Measurements from ENCODE around the gene NFE2L1.
"Not testable (repeated sequence)": the region's sequence is repeated elsewhere in the genome, so short reads cannot be mapped to it uniquely, and the experiment has no call there.

NFE2L1 gene

DNA sequence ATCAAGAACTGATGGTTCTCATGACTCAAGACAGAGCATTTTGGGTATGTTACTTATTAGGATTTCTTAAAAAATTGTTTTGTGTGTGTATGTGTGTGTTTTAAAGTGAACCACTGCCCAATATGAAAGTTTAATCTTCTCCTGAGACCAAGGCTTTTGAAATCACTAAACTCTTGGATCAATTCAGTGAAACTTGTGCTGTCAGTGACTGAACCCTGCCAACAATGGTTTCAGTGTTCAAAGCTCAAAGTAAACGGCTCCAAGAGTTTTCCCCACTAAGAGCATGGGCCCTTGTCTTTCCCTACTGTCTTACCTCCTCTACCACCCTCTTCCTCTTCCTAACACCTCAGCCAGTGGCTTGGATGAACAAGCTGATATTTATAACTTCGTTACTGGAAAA, 22.0 kb downstream of the NFE2L1 start:
- no peak for FAIRE-seq

DNA sequence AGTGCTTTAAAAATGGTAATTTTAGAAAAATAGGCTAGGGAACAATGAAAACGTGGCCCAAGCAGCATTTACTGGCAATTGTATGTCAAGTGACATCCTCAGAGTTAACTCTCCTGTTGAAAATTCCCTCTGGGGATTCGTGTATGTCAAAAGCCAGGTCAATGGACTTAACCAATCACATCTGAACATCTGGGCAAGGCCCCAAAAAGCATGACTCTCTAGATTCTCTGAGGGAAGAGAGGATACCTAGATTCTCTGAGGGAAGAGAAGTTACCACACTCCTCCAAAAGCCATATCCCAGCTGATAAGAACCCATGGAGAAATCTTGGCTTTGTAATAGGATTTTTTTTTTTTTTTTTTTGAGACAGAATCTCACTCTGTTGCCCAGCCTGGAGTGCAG, 23.5 kb downstream of the NFE2L1 start:
- no peak for FAIRE-seq

DNA sequence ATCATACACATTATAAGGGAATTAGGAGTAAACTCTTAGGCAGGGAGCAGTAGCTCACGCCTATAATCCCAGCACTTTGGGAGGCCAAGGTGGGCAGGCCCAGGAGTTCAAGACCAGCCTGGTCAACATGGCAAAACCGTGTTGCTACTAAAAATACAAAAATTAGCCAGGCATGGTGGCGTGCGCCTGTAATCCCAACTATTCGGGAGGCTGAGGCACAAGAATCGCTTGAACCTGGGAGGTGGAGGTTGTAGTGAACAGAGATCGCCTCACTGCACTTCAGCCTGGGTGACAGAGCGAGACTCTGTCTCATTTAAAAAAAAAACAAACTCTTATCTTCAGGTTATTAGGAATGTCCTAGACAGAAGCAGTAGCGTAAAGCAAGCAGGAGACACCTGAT, 24.7 kb downstream of the NFE2L1 start:
- FAIRE-seq = not testable (repeated sequence)

DNA sequence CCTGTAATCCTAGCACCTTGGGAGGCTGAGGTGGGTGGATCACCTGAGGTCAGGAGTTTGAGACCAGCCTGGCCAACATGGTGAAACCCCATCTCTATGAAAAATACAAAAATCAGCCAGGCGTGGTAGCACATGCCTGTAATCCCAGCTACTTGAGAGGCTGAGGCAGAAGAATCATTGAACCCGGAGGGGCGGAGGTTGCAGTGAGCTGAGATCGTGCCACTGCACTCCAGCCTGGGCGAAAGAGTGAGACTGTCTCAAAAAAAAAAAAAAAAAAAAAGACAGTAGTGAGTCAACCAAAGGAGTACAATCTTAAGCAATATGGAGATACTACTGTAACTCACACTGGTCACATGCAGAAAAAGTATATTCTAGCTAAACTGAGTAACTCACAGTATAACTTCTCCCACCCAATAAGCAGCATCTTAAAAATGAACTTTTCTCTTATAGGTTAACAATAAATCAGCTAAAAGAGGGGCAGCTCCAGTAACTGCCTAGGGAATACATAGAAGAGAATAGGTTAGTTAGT, 25.5 kb downstream of the NFE2L1 start:
- FAIRE-seq = not testable (repeated sequence)

DNA sequence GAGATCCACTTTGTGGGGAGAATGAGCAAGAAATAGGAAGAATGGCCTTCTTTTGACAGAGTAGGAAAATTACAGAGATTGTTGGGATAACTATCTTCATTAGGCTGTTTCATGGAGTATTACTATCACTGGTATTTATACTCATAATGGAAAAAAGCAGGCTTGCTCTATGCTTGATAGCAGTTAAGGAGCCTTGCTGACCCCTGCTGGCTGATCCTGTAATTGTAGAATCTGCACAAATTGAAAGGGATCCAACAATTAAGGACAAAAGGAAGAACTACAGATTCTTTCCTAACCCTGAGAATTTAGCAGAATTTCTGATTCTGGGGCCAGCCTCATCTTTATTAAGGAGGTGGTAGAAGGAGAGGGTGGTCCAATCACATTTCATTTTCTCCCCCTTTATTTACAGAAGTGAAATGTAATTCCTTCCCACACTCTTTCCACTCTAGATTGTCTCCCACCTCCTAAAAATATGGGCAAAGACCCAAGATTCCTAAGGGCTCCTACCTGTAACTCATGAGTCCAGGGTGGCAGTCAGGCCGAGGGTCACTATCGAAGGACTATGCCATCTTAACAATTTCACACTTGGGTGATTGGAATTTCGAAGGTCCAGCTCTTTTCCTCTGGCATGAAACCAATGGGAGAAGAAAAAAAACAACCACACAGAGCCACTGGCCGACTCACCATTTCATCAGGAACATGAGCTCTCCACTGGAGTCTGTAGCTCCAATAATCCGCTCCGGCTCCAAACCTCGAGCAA, 26.3 kb downstream of the NFE2L1 start:
- FAIRE-seq = no peak

DNA sequence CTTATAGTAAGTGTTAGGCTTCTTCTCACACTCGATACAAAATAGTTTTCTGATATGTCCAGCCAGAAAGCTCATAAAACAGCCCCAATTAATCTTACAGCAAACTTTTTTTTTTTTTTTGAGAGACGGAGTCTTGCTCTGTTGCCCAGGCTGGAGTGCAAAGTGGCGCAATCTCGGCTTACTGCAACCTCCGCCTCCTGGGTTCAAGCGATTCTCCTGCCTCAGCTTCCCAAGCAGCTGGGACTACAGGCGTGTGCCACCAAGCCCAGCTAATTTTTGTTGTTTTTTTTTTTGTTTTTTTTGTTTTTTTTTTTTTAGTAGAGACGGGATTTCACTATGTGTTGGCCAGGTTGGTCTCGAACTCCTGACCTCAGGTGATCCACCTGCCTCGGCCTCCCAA, 29.0 kb downstream of the NFE2L1 start:
- FAIRE-seq = not testable (repeated sequence)

DNA sequence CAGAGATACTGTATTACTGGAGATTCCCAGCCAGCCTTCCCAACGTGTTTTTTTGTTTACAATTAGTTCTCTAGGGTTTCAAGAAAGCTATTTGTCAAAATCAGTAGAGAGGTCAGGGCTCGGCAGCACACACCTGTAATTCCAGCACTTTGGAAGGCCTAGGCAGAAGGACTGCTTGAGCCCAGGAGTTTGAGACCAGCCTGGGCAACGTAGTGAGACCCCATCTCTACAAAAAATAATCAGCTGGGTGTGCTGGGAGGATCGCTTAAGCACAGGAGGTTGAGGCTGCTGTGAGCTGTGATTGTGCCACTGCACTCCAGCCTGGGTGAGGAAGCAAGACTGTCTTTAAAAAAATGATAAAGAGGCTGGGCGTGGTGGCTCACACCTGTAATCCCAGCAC, 33.7 kb downstream of the NFE2L1 start:
- FAIRE-seq = no peak

DNA sequence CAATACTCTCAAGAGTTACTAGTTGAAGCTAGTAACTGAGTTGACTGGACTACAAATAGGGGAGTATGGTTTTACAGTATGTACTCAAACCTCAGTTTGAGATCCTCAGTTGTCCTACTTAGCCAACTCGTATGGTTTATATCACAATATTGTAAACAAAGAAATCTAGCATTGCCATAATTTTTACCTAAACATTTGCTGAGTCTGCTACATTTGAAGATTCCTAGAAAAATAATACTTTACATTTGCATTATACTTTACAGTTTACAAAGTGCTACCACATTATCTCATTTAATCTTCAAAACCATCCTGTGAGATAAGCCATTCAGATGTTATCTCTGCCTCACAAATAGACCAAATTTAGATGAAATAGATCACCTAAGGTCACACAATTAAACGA, 36.8 kb downstream of the NFE2L1 start:
- FAIRE-seq = no peak

DNA sequence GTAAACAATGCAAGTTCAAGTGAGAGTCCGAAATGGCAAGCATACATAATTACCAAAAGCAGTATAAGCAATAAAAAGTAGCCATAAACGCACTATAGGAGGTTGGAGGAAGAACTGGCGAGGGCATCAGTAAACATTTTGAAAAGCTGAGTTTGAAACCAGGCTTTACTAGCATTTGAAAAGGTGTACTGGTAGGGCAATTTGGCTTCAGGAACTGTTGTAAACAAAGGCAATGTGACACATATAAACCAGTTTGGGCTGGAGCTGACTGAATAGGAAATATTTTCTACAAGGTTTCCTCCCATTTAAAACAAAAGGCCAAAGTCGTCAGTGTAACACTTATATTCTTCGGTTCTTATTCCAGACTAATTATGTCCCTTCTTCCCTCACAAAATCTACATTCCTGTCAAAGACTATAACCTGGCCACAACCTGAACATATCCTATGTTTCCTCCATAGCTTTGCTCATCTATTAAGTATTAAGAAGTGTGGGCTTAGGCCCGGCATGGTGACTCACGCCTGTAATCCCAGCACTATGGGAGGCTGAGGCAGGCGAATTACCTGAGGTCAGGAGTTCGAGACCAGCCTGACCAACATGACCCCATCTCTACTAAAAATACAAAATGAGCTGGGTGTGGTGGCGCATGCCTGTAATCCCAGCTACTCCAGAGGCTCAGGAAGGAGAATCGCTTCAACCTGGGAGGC, 45.3 kb downstream of the NFE2L1 start:
- FAIRE-seq = no peak

DNA sequence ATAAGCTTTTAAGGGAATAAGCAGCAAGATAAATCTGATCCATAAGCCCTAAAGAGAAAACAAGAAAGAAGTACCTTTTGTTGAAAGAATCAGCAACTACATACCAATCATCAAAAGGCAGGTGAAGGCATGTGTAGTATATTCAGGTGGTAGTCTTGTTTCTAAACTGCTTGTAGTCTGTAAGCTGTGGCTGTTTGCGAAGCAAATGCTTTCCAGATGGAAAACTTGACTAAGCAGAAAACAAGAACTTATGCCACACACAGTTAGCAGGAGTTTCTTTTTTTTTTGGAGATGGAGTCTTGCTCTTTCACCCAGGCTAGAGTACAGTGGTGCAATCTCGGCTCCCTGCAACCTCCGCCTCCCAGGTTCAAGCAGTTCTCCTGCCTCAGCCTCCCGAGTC, 47.5 kb downstream of the NFE2L1 start:
- no peak for FAIRE-seq

DNA sequence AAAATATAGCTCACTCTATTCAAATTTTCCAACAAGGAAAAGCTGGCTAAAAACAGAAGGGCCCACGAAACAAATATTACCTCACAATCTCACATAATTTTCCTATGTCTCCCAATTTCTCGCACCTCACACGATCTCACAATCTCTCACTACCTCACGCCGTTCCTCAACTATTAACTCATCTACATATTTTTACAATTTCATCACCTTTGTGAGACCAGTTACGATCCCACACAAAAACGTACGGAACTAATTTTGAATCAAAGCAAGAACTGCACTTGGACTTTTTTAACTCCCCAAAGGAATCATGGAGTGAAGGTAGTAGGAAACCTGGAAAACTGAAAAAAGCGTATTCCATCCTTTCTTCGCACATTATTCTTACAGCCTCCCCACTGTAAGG, 52.0 kb downstream of the NFE2L1 start:
- no peak for FAIRE-seq

DNA sequence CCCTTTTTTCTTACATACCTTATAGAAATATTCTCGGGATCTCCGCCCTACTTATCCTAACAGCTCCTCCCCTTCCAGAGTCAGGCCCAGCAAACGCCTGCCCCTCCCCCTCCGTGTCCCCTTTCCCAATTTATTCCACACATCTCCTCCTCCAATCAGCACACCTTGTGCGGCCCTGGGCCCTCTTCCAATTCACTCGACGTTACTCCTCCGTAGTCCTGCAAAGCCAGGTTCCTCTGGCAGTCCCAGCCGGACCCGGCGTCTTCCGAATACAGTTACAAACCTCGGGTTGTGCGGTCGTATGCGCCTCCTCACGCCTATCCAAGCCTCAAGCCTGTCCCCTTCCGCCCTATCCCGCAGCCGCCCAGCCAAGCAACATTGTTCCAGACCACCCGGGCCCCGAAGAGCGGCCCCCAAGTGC, 52.4 kb downstream of the NFE2L1 start:
- no peak for FAIRE-seq

DNA sequence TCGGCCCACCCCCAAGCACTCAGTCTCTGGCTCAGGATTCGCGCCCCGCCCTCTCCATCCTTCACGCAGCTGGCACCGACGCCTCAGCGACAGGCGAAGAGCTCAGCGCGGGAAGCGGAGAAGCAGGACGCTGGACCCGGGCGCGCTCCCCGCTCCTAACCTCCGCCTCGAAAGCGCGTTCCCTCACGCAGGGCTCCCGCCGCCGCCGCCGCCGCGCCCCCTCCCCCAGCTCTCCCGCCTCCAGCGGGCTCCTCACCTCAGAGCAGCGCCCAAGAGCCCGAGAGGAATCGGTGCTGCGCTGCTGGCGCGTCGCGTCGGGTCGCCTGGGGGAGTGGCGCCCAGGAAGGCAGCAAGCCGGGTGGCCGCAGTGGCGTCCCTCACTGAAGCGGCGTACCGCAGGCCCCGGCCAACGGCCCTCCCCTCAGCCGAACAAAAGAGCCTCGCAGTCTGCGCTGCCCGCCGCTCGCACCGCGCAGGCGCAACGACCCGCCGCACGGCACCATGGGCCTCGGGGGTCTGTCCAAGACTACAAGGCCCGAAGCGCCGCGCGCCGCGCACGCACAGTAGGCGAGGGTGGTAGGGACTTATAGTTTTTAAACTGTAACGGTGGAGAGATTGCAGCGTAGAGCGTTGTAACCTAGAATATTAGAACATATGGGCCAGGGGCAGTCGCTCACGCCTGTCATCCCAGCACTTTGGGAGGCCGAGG, 53.0 kb downstream of the NFE2L1 start, which contains the start of gene CBX1:
Gene CBX1, minus strand, starts transcription at position 467 of the 709 bp plus-strand sequence. CDS start 24,474 bp downstream, outside the sequence.
- no peak for FAIRE-seq

DNA sequence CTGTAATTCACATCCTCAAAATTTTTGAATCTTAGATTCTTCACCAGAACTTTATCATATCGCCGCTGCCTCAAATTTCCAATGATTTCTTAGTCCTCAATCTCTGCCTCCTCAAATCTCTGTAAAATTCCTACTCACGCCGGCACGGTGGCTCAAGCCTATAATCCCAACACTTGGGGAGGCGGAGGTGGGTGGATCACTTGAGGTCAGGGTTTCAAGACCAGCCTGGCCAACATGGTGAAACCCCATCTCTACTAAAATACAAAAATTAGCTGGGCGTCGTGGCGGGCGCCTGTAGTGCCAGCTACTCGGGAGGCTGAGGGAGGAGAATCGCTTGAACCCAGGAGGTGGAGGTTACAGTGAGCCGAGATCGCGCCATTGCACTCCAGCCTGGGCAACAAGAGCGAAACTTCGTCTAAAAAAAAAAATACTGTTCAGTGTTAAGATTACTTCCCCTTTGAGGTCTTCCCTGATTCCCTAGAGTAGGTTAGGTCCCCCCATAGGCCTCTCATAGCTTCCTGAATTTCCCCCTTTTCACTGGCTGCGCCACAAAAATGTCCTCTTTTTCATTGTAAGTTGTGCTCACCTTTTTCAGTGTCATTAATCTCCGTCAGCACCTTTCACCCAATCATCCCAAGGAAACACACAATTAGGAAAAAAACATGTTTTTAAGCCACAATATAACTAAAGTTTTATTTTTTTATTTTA, 54.0 kb downstream of the NFE2L1 start:
- FAIRE-seq = no peak

DNA sequence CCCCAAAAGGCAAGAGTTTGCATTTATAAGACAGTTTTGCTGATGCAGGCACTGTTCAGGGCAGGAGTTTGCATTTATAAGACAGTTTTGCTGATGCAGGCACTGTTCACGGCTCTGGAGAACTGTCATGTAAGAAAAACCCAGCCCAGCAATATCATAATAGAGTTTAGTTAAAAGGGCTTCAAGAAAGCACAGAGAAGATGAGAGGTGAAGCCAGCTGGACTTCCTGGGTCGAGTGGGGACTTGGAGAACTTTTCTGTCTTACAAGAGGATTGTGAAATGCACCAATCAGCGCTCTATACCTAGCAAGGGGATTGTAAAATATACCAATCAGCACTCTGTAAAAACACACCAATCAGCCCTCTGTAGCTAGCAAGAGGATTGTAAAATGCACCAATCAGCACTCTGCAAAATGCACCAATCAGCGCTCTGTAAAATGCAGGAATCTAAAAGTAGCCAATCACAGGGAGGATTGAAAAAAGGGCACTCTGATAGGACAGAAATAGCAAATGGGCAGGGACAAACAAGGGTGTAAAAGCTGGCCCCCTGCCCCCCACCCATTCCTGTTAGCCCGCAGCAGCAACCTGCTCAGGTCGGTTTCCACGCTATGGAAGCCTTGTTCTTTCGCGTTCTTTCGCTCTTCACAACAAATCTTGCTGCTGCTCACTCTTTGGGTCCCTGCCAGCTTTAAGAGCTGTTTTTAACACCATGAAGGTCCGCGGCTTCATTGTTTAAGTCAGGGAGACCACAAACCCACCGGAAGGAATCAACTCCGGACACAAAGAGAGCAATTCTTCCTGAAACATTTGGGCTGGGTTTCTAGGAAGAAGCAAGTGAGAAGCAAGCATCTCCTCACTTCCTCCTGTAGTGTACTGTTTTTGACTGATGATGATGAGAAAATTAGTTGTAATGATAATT, 54.9 kb downstream of the NFE2L1 start:
- no peak for FAIRE-seq

DNA sequence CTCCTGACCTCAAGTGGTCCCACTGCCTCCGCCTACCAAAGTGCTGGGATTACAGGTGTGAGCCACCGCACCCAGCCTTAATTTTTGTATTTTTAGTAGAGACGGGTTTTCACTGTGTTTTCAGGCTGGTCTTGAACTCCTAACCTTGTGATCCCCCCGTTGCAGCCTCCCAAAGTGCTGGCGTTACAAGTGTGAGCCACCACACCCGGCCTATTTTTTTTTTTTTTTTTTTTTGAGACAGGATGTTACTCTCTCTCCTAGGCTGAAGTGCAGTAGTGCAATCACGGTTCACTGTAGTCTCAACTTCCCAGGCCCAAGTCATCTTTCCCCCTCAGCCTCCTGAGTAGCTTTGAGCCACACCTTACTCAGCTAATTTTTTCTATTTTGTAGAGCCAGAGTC, 56.3 kb downstream of the NFE2L1 start:
- FAIRE-seq = no peak

DNA sequence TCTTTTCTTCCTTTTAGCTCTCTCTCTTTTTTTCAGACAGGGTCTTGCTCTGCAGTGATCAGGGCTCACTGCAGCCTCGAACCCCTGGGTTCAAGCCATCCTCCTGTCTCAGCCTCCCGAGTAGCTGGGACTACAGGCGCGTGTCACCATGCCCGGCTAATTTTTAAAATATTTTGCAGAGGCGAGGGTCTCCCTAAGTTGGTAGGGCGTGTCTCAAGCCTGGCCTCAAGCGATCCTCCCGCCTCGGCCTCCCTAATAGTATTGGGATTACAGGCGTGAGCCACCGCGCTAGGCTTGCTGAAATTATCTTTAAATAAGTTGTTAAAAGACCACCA, 58.6 kb downstream of the NFE2L1 start:
- no peak for FAIRE-seq

DNA sequence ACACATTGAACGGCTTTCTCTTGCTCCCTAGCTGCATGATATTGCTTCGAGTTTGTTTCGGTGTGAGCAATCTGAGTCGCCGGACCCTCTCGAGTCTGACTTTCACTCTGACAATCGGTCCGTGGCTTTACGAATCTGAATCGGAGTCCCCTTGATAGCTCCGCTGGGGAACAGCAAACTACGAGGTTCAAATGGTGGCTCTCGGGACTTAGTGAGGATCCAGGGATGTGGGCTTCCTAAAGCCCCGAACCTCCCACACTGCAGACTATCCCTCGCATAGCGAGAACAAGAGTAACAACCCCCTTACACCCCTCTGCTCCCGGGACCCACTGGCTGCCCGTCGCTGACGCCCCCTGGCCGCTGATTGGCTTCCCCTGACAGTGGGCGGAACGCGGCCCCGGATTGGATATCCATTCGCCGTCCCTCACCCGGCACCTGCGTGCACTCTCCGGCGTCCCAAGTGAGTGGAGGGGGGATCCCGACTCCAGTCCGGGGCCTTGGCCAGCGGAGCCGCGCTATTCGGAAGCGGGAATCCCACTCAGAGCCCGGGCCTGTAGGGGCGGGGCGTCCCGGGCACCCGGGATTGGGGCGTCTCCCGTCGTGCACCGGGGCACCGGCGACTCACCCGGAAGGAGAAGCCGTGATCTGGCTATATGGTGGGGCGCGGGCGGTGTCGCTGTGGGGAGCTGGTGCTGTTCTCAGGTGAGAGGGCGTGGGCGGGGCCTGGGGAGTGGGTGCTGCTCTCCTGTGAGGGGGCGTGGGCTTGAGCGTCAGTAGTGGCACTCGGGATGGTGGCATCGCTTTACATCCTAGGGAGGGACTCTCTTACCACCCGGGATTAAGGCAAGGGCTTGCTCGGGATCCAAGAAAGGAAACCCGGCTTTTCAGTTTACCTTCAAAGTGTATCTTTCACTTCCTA, 59.2 kb downstream of the NFE2L1 start, which contains the start of gene SNX11:
Gene SNX11, plus strand, starts transcription at position 630 of the 919 bp plus-strand sequence. CDS start 4,278 bp downstream, outside the sequence.
- no peak for FAIRE-seq

DNA sequence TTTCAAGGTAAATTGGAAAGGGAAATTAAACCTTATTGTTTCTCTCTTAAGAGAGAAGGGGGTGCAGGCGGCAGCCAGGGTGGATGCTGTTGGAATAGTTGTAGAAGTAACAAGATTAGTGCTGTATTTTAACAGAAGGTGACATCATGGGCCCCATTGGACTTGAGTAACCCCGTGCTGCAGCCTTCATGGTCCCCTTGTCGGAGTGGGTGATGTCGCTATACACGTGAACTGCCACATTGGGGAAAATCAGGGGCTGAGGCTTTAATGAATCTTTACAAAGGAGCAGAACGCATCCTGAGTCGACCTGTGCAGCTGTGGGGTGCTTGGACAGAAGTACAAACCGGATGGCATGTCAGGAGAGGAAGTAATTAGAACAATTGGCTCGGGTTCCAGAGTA, 62.6 kb downstream of the NFE2L1 start:
- FAIRE-seq = no peak
